Effector memory CD4-positive, alpha-beta T cell (primary cell): ENCODE data around the gene ZNF174.

Source experiments
- DNase-seq, 3 donors: peaks; one replicate each; pipeline ENCODE4 v3.0.0-alpha.2; 2020
- H3K27ac ChIP-seq: 2 replicates; pipeline ENCODE4 v1.7.0; 2013; ENCODE audit warnings: mild to moderate bottlenecking, low read length, moderate library complexity; ENCODE audit not compliant: insufficient read depth, poor library complexity, severe bottlenecking
- H3K27me3 ChIP-seq: replicated peaks from 2 replicates; pipeline ENCODE4 v1.7.0; 2013; ENCODE audit warnings: mild to moderate bottlenecking, low read length; ENCODE audit not compliant: insufficient read depth, control insufficient read depth, poor library complexity, severe bottlenecking
- H3K36me3 ChIP-seq: 2 replicates; pipeline ENCODE4 v1.7.0; 2013; ENCODE audit warnings: mild to moderate bottlenecking, low read length, moderate library complexity; ENCODE audit not compliant: control insufficient read depth, insufficient read depth
- H3K4me1 ChIP-seq: 2 replicates; pipeline ENCODE4 v1.7.0; 2013; ENCODE audit warnings: low read length, mild to moderate bottlenecking; ENCODE audit not compliant: control insufficient read depth, insufficient read depth, poor library complexity, severe bottlenecking
- H3K4me3 ChIP-seq: 2 replicates; pipeline ENCODE4 v1.7.0; 2013; ENCODE audit warnings: low read length, low read depth, mild to moderate bottlenecking; ENCODE audit not compliant: insufficient read depth, poor library complexity, severe bottlenecking
- H3K9me3 ChIP-seq: 2 replicates; pipeline ENCODE4 v1.7.0; 2013; ENCODE audit warnings: mild to moderate bottlenecking, low read length, moderate library complexity; ENCODE audit not compliant: control insufficient read depth

ZNF174 gene

GRCh38 chr16:3443108-3444031 is 42.4 kb downstream of the ZNF174 start, which contains the start of the genes NAA60 and ZNF597:
Gene NAA60, plus strand, starts transcription at chr16:3443680. Its CDS starts 32,548 bp downstream, at chr16:3476228.
Gene ZNF597, minus strand, starts transcription at chr16:3443504. Its CDS starts 351 bp downstream, at chr16:3443153.
- DNase-seq: peak; percentile 75 to 79 (median 76)
- Histone ChIP-seq H3K27ac (peak within 1 kb of the TSS; percentile 80), H3K36me3 (peaks cover 4% of the 10 kb centered on the region), H3K9me3 (no peaks in the 10 kb centered on the region), H3K27me3 (no peaks in the 10 kb centered on the region), H3K4me1 (no peaks in the 10 kb centered on the region), H3K4me3 (peak within 1 kb of the TSS; percentile 59)

DNA sequence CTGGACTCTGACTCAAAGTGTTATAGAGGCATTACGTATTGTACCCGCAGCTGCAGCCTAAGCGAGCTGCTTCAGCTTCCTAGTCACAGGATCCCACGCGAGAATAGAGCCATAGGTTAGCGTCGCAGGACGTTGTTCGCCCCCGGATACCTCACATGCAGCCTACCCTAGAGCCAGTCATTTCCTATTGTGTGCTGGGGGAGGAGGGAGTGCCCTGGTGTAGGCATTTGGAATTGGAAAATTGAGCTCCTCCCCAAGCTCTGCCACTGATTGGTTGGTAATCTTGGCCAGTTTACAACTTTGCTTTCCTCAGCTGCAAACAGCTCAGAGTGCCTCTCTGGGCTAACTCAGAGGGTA is 43.0 kb downstream of the ZNF174 start:
- peak in 2 of 3 donors; percentile 8 to 18 for DNase-seq

GRCh38 chr16:3454093-3454492 is 53.1 kb downstream of the ZNF174 start:
- H3K4me1 ChIP-seq: peaks cover 11% of the 10 kb centered on the region
- H3K4me3 ChIP-seq: no peak overlapping the region
- no peaks in the 10 kb centered on the region for H3K27me3 ChIP-seq
- H3K27ac ChIP-seq: no peak overlapping the region
- no peaks in the 10 kb centered on the region for H3K9me3 ChIP-seq
- no peaks in the 10 kb centered on the region for H3K36me3 ChIP-seq
- no peak for DNase-seq

More for the DNA sequence above, 43.0 kb downstream of the ZNF174 start:
- no peaks in the 10 kb centered on the region for H3K4me1 ChIP-seq
- H3K4me3 ChIP-seq: peak overlapping the region; percentile 59
- peaks cover 9% of the 10 kb centered on the region for H3K36me3 ChIP-seq
- H3K27me3 ChIP-seq: no peaks in the 10 kb centered on the region
- H3K27ac ChIP-seq: peak overlapping the region; percentile 80
- H3K9me3 ChIP-seq: no peaks in the 10 kb centered on the region

GRCh38 chr16:3454631-3455147 is 53.7 kb downstream of the ZNF174 start:
- H3K4me1 ChIP-seq: peaks cover 16% of the 10 kb centered on the region
- DNase-seq: no peak
- H3K9me3 ChIP-seq: no peaks in the 10 kb centered on the region
- no peaks in the 10 kb centered on the region for H3K36me3 ChIP-seq
- H3K27ac ChIP-seq: no peak overlapping the region
- no peak overlapping the region for H3K4me3 ChIP-seq
- no peaks in the 10 kb centered on the region for H3K27me3 ChIP-seq

DNA sequence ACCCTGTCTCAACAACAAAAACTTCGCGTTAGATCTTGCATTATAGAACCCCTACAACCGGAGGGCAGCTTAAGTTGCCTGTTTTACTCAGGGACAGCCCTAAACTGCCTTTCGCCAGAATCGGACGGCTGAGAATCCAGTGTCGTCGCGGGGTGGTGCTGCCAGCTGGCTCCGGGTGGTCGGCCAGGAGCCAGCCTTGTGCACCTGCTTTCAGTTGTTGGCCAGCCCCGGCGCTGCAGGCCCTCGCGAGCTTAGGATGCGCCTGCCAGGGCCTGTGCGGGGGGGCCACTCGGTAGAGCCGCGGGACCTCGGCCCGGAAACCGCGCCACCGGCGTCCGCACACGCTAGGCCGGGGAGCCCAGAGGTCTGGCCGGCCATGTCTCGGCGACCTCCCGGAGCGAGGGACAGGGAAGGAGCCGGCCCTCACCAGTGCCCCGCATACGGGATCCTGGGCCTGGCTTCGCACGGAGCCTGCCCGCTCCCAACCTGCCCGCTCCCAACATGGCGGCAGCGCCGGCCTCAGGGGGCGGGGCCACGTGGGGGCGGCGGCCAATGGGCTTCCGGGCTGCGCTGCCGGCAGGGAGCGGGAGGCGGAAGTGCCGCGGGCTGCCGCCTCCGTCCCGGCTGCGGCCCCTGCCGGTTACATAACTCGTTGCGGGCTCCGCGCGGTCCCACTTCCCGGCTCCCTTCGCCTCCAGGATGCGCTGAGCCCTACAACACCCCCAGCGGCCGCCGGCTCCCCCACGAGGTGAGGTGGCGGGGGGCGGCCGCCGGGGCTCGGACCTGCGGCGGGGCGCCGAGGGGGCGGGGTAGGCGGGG is 56.6 kb downstream of the ZNF174 start:
- Histone ChIP-seq H3K4me3 (peak overlapping the region; percentile 76), H3K9me3 (no peaks in the 10 kb centered on the region), H3K27ac (peak overlapping the region; percentile 95), H3K27me3 (no peaks in the 10 kb centered on the region), H3K36me3 (no peaks in the 10 kb centered on the region), H3K4me1 (peaks cover 30% of the 10 kb centered on the region)
- DNase-seq: peak; percentile 83 to 84 (median 84)

GRCh38 chr16:3458278-3458851 is 57.4 kb downstream of the ZNF174 start:
- Histone ChIP-seq H3K9me3 (no peaks in the 10 kb centered on the region), H3K4me1 (peaks cover 30% of the 10 kb centered on the region), H3K4me3 (peak overlapping the region; percentile 76), H3K36me3 (no peaks in the 10 kb centered on the region), H3K27ac (peak overlapping the region; percentile 95), H3K27me3 (no peaks in the 10 kb centered on the region)
- DNase-seq: no peak

GRCh38 chr16:3458852-3459361 is 57.9 kb downstream of the ZNF174 start:
- Histone ChIP-seq H3K27ac (peak overlapping the region; percentile 95), H3K36me3 (no peaks in the 10 kb centered on the region), H3K4me3 (peak overlapping the region; percentile 76), H3K4me1 (peaks cover 30% of the 10 kb centered on the region), H3K27me3 (no peaks in the 10 kb centered on the region), H3K9me3 (no peaks in the 10 kb centered on the region)
- no peak for DNase-seq
